ENCODE results near the gene TRPM8. TPM values are rescaled to one million over a fixed set of nuclear protein-coding genes. Genes with fewer than 3 reads are reported as not detected.

TRPM8 gene
- total RNA-seq, 2 donors from 2014 or later: not detected

GRCh38 chr2:234033885-234034284 lies 116.7 kb downstream of the TRPM8 start:
- Mint-ChIP-seq H3K36me3 (peaks cover 7 to 22% of the 10 kb centered on the region in 2 donors), H3K27ac (no peak overlapping the region), H3K9me3 (peaks cover 12 to 14% of the 10 kb centered on the region in 2 donors)
- no peak for ATAC-seq
- no peak for DNase-seq (ENCODE audit: low spot score in 2 of 2)

- H3K36me3 Mint-ChIP-seq: peaks cover 7 to 19% of the 10 kb centered on the region in 2 donors
- ATAC-seq (no peak), DNase-seq (ENCODE audit: low spot score in 2 of 2) (no peak)
- H3K27ac Mint-ChIP-seq: no peak overlapping the region
- H3K9me3 Mint-ChIP-seq: peaks cover 12 to 14% of the 10 kb centered on the region in 2 donors
Observed at GRCh38 chr2:234038076-234038802, 121.1 kb downstream of the TRPM8 start.

DNA sequence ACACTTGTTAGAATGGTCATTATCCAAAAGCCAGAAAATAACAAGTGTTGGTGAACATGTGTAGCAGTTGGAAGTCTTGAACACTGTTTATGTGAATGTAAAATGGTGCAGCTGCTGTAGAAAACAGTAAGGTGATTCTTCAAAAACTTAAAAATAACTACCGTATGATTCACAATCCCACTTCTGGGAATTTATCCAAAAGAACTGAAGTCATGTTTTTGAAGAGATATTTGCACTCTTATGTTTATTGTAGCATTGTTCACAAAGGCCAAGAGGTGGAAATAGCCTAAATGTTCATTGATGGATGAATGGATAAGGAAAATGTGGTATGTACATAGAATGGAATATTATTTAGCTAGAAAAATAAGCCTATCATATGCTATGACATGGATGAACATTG lies 127.0 kb downstream of the TRPM8 start:
- H3K36me3 Mint-ChIP-seq: no peaks in the 10 kb centered on the region
- H3K27ac Mint-ChIP-seq: no peak overlapping the region
- ATAC-seq (no peak), DNase-seq (ENCODE audit: low spot score in 2 of 2) (no peak)
- H3K9me3 Mint-ChIP-seq: no peaks in the 10 kb centered on the region

DNA sequence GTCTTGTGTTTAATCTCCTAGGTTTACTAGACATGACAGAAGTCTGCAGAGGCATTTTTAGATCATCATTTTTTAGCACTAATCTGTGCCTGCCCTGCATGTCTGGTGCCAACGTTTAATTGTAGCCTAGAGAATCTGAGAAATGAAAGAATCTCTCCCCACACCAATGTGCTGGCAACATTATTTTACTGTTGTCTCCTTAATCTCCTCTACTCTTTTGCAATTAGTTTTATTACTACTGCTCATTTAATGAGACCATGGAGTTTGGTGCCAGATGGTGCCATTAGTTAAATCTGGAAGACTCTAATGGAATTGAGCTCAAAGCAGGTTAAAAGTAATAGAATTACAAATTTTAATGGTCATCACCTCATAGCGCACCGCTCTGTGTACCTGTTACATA lies 129.3 kb downstream of the TRPM8 start:
- H3K9me3 Mint-ChIP-seq: no peaks in the 10 kb centered on the region
- H3K27ac Mint-ChIP-seq: no peak overlapping the region
- no peaks in the 10 kb centered on the region for H3K36me3 Mint-ChIP-seq
- no peak for ATAC-seq
- no peak for DNase-seq (ENCODE audit: low spot score in 2 of 2)

GRCh38 chr2:234047361-234047760 lies 130.2 kb downstream of the TRPM8 start:
- Mint-ChIP-seq H3K36me3 (no peaks in the 10 kb centered on the region), H3K27ac (no peak overlapping the region), H3K9me3 (no peaks in the 10 kb centered on the region)
- no peak for DNase-seq (ENCODE audit: low spot score in 2 of 2)
- ATAC-seq: no peak

DNA sequence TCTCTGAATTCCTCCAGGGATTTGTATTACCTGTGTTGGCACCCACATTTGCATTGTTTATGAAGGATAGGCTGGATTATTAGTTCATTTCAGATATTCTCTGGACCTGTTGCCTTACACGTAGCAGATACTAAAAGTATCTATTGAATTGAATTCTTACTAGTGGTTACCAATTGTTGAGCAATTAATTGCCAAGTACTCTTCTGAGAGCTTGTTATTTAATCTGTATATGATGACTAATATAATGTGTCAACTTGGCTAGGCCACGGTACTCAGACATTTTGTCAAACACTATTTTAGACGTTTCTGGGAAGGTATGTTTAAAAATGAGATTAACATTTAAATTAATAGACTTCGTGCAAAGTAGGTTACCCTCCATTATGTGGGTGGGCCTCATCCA lies 130.9 kb downstream of the TRPM8 start:
- H3K36me3 Mint-ChIP-seq: no peaks in the 10 kb centered on the region
- DNase-seq (ENCODE audit: low spot score in 2 of 2) (no peak), ATAC-seq (no peak)
- H3K9me3 Mint-ChIP-seq: peaks cover 0 to 4% of the 10 kb centered on the region in 2 donors
- no peak overlapping the region for H3K27ac Mint-ChIP-seq

- DNase-seq (ENCODE audit: low spot score in 2 of 2): no peak
- Mint-ChIP-seq H3K36me3 (no peaks in the 10 kb centered on the region), H3K27ac (no peak within 1 kb of the TSS), H3K9me3 (peaks cover 0 to 4% of the 10 kb centered on the region in 2 donors)
- ATAC-seq: no peak
Observed at GRCh38 chr2:234050455-234051135, 133.4 kb downstream of the TRPM8 start, which contains the start of gene SPP2. TSS of gene SPP2 (plus strand) at chr2:234050702. CDS start at chr2:234050787, 85 bp downstream.

DNA sequence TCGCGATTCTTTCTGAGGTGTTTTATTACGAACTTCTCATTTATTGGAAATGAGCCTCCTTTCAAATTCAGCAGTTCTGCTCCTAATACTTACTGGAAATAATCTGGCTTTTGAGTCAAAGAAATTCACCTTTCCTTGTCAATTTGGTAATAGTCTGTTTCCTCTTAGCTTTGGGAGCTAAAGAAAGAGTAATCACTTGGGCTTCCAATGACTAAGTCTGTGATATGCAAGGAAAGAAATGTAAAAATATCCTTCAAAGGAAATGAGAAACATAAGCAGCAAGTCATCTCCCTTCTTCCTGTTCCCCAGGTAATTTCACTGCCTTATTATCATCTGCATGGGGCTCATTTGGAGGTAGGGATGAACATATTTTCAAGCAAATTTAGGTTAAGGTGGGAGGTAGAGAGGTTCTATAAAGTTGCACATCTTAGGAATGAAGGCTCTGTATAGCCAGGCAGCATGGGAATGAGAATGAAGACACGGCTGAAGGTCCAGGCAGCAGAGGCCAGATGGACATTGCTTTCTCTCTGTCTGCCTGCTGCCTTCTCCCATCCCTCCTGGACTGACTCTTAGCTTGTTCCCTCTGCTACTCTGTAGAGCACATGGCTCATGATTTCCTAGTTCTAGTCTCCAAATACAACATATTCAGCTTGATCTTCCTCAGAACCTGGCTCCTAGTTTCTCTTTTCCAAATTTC lies 134.3 kb downstream of the TRPM8 start:
- no peak for ATAC-seq
- no peak for DNase-seq (ENCODE audit: low spot score in 2 of 2)
- peaks cover 0 to 4% of the 10 kb centered on the region in 2 donors for H3K9me3 Mint-ChIP-seq
- H3K36me3 Mint-ChIP-seq: no peaks in the 10 kb centered on the region
- no peak overlapping the region for H3K27ac Mint-ChIP-seq

DNA sequence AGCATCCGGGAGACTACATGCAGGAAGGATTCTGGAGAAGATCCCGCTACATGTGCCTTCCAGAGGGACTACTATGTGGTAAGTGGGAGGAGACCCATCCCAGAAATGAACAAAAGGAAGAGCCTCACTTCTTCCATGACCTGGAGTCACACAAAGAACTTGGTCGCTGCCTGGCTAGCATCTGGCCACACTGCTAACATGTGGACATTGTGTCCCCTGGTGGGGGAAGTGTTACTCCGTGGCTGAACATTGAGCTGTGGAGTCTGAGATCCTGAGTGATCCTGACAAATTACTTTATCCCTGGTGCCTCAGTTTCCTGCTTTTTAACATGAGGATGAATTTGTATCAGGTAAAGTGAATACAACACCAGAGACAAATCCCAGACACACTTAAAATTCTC lies 141.7 kb downstream of the TRPM8 start:
- ATAC-seq (no peak), DNase-seq (ENCODE audit: low spot score in 2 of 2) (no peak)
- Mint-ChIP-seq H3K36me3 (no peaks in the 10 kb centered on the region), H3K9me3 (no peaks in the 10 kb centered on the region), H3K27ac (no peak overlapping the region)

DNA sequence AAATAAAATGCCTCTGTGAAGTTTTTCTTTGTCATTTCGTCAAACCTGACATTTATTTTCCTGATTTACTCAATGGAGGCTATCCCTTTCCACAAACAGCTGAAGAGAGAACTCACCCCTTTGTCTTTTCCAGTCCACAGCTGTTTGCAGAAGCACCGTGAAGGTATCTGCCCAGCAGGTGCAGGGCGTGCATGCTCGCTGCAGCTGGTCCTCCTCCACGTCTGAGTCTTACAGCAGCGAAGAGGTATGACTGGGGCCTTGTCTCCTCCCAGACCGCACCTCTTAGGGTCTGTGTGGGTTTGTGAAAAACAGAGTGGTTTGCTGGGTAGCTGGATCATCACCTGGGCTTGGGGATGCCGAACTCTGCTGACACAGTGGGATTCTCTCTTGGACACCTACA lies 143.1 kb downstream of the TRPM8 start:
- no peak for ATAC-seq
- Mint-ChIP-seq H3K27ac (no peak overlapping the region), H3K36me3 (no peaks in the 10 kb centered on the region), H3K9me3 (no peaks in the 10 kb centered on the region)
- DNase-seq (ENCODE audit: low spot score in 2 of 2): no peak

DNA sequence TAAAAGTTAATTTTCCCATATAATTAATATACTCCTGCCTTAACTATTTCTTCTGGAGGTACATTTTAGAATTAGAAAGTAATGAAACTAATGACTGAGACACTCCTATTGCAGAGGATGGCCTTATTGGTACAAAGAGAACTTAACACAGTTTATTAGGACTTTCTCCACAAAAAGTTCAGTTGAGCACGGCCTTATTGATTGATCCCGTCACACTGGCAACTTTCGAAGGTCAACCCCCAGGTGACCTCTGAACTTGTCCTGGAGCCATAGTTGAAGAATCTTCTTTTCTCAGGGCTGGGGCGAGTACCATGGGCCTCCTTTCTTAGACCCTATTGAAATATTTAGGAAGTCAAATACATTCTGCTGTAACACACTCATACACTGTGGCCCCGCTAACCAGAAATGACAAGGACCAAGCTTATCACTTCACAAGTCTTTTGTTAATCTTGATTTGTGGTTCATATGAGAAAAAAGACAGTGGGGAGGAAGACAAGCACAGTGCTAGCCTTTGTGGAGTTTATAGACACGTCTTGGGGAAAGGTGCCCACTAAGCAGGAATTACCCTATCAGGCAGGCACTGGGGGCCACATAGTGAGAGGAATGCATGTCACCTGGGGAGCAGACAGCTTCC lies 144.6 kb downstream of the TRPM8 start:
- ATAC-seq (no peak), DNase-seq (ENCODE audit: low spot score in 2 of 2) (no peak)
- H3K27ac Mint-ChIP-seq: no peak overlapping the region
- H3K36me3 Mint-ChIP-seq: no peaks in the 10 kb centered on the region
- no peaks in the 10 kb centered on the region for H3K9me3 Mint-ChIP-seq

DNA sequence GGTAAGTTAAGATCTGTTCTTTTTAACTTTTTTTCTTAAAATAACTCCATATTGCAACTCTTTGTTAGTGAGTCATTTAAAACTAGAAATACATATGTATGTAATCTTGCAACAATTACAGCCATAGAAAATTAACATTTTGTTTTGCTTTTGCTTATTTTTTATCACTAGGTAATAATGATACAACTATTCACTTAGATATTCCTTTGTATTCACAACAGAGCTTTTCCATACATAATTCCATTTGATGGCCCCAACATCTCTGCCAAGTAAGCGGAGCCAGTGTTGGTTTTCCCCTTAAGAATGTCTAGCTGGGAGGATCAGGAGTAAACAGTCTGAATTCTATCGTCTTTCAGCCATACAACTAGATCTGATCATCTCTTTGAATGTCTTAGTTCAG lies 149.4 kb downstream of the TRPM8 start:
- Mint-ChIP-seq H3K36me3 (peaks cover 0 to 4% of the 10 kb centered on the region in 2 donors), H3K9me3 (peaks cover 9 to 15% of the 10 kb centered on the region in 2 donors), H3K27ac (no peak overlapping the region)
- no peak for ATAC-seq
- no peak for DNase-seq (ENCODE audit: low spot score in 2 of 2)

Other genes starting within 250 kb of the TRPM8 start
- not detected for gene UGT1A9, start 245.5 kb upstream of the TRPM8 start, total RNA-seq
- not detected for gene UGT1A7, start 235.5 kb upstream of the TRPM8 start, total RNA-seq
- not detected for gene UGT1A6, start 224.5 kb upstream of the TRPM8 start, total RNA-seq
- not detected for gene UGT1A5, start 204.5 kb upstream of the TRPM8 start, total RNA-seq
- gene UGT1A4, start 198.6 kb upstream of the TRPM8 start, total RNA-seq: not detected
- not detected for gene UGT1A3, start 188.3 kb upstream of the TRPM8 start, total RNA-seq
- not detected for gene UGT1A1, start 157.1 kb upstream of the TRPM8 start, total RNA-seq
- gene MROH2A, start 139.0 kb upstream of the TRPM8 start, total RNA-seq: not detected
- gene HJURP, start 62.8 kb upstream of the TRPM8 start, total RNA-seq: 100 to 1,000 TPM in 1 of 2 donors, 10 to 100 TPM in 1; 77.3 to 195 TPM
- not detected for gene SPP2, start 133.3 kb downstream of the TRPM8 start, total RNA-seq

Data from activated naive CD4-positive, alpha-beta T cell treated with anti-CD3 and anti-CD28 coated beads, Interleukin-2, amount 50 U/mL, for 72 hours (primary cell).